SK-N-MC (cell line): ENCODE results near the gene UCKL1.
"Not testable (repeated sequence)": the region's sequence is repeated elsewhere in the genome, so short reads cannot be mapped to it uniquely, and the experiment has no call there.

Experiments
- DNase-seq: peaks from one replicate; pipeline ENCODE4 v3.0.0-alpha.2; 2011; ENCODE audit warnings: low read depth, low spot score
- H3K27ac ChIP-seq: fragments of 200-600 bp; sonication (generic); 2 replicates; pipeline ENCODE4 v1.5.1; 2016; ENCODE audit warnings: mixed run types
- H3K36me3 ChIP-seq: fragments of 200-600 bp; sonication (generic); 2 replicates; pipeline ENCODE4 v1.6.1; 2017; ENCODE audit warnings: antibody characterized with exemption, low read length, mixed read lengths; ENCODE audit not compliant: insufficient read depth
- H3K4me3 ChIP-seq: fragments of 200-600 bp; sonication (generic); 2 replicates; pipeline ENCODE4 v1.5.1; 2016
- H3K9ac ChIP-seq: fragments of 200-600 bp; sonication (generic); 2 replicates; pipeline ENCODE4 v1.8.0; 2017; ENCODE audit warnings: mixed run types, mixed read lengths; ENCODE audit not compliant: insufficient read length
- H3K9me3 ChIP-seq: fragments of 200-600 bp; sonication (generic); 2 replicates; pipeline ENCODE4 v1.6.1; 2017; ENCODE audit warnings: low read depth, mild to moderate bottlenecking, antibody characterized with exemption, low read length, moderate library complexity, mixed read lengths
- EZH2 ChIP-seq: fragments of 200-600 bp; sonication (generic); IDR thresholded peaks from one replicate; pipeline ENCODE4 v1.6.1; 2017; ENCODE audit warnings: antibody characterized with exemption
- FOXP2 ChIP-seq: optimal IDR thresholded peaks from 2 replicates; pipeline ENCODE3; 2011; ENCODE audit warnings: mild to moderate bottlenecking, moderate library complexity; ENCODE audit not compliant: insufficient read depth; ENCODE audit errors: extremely low read length, control extremely low read depth
- POLR2AphosphoS5 ChIP-seq: IDR thresholded peaks from 2 replicates; pipeline ENCODE4 v1.6.1; 2012; ENCODE audit warnings: mild to moderate bottlenecking, low read depth, low read length, borderline replicate concordance

The UCKL1 gene

DNA sequence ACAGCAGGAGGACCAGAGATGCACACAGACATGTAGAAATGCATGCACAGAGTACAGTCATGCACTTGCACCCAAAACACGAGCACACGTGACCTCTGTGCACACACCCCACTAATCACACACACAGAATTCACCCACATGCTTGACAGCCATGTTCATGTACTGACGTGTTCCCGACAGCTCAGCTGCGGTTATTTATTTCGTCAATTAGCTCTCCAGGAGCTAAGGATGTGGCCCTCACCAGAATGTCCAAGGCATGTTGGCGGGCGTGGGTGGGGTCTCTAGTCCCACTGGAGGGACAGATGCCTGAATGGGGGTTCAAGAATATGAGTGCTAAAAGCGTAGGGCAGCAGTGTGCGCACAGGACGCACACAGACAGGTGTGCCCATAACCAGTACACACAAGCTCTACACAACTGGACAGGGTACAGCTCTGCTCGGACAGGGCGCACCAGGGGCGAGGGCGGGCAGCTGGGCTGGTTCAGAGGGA is 24.1 kb upstream of the UCKL1 start:
- Histone ChIP-seq H3K27ac (peak overlapping the region; percentile 65), H3K9ac (peak overlapping the region; percentile 67), H3K9me3 (no peaks in the 10 kb centered on the region), H3K36me3 (peaks cover 19% of the 10 kb centered on the region), H3K4me3 (peak overlapping the region; percentile 97)
- no peak for DNase-seq
- no peak for TF ChIP-seq EZH2
- TF ChIP-seq POLR2AphosphoS5, result no peak
- no peak for TF ChIP-seq FOXP2

GRCh38 chr20:63979557-63980316 is 23.5 kb upstream of the UCKL1 start, which contains the start of gene SAMD10:
SAMD10 (minus strand) TSS chr20:63979642; CDS start chr20:63979467, 175 bp downstream.
- H3K27ac ChIP-seq, result peak within 1 kb of the TSS; percentile 65
- H3K36me3 ChIP-seq, result peaks cover 13% of the 10 kb centered on the region
- TF ChIP-seq POLR2AphosphoS5, result peak; percentile 79
- no peak for TF ChIP-seq EZH2
- H3K9ac ChIP-seq, result peak within 1 kb of the TSS; percentile 67
- peak within 1 kb of the TSS; percentile 97 for H3K4me3 ChIP-seq
- DNase-seq, result no peak
- no peaks in the 10 kb centered on the region for H3K9me3 ChIP-seq

- Histone ChIP-seq H3K4me3 (peak overlapping the region; percentile 97), H3K9me3 (no peaks in the 10 kb centered on the region), H3K36me3 (peaks cover 8% of the 10 kb centered on the region; the same call in 1 of the 2 replicates), H3K27ac (no peak overlapping the region), H3K9ac (peak overlapping the region; percentile 59)
- DNase-seq, result no peak
- no peak for TF ChIP-seq FOXP2
- no peak for TF ChIP-seq POLR2AphosphoS5
- TF ChIP-seq EZH2, result no peak
These were observed 23.0 kb upstream of the UCKL1 start for GRCh38 chr20:63979229-63979556.

GRCh38 chr20:63978319-63979228 is 22.4 kb upstream of the UCKL1 start:
- Histone ChIP-seq H3K9ac (peak overlapping the region; percentile 59), H3K36me3 (peaks cover 8% of the 10 kb centered on the region; the same call in 1 of the 2 replicates), H3K27ac (no peak overlapping the region), H3K4me3 (peak overlapping the region; percentile 97), H3K9me3 (no peaks in the 10 kb centered on the region)
- DNase-seq, result no peak
- TF ChIP-seq POLR2AphosphoS5 (0 out of 2 replicates have a peak, but pooled peaks have one; percentile 25), FOXP2 (no peak), EZH2 (no peak)

DNA sequence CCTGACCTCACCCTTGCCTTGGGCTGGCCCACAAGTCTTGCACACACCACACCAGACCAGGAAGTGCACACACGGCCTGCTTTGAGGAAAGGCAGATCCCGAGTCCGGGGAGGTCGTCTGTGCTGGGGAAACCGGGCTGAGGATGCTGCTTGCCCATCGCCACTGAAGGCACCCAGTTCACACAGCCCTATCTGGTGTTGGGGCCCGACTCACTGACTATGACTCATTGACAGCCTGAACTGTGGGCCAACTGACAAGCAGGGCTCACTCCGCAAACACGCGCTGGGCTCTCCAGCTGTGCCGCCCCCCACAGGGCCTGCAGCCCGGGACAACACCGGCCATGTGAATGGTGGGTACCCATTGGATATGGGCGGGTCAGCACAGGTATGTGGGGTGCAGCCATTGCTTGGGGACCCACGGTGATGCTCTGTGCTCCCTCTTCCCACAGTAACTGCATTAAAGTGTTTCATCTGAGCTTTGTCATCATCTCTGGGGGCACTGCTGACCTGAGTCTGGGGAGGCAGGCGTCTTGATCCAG is 21.6 kb upstream of the UCKL1 start:
- no peaks in the 10 kb centered on the region for H3K9me3 ChIP-seq
- TF ChIP-seq FOXP2 (no peak), POLR2AphosphoS5 (no peak), EZH2 (no peak)
- no peak overlapping the region for H3K9ac ChIP-seq
- no peak overlapping the region for H3K4me3 ChIP-seq
- DNase-seq, result no peak
- no peak overlapping the region for H3K27ac ChIP-seq
- peaks cover 5% of the 10 kb centered on the region; the same call in 1 of the 2 replicates for H3K36me3 ChIP-seq

- H3K9ac ChIP-seq, result no peak overlapping the region
- no peaks in the 10 kb centered on the region for H3K9me3 ChIP-seq
- TF ChIP-seq FOXP2, result no peak
- TF ChIP-seq EZH2, result no peak
- no peak for TF ChIP-seq POLR2AphosphoS5
- no peak overlapping the region for H3K27ac ChIP-seq
- no peak overlapping the region for H3K4me3 ChIP-seq
- H3K36me3 ChIP-seq, result no peaks in the 10 kb centered on the region
- no peak for DNase-seq
These were observed 20.9 kb upstream of the UCKL1 start for GRCh38 chr20:63976980-63977738.

DNA sequence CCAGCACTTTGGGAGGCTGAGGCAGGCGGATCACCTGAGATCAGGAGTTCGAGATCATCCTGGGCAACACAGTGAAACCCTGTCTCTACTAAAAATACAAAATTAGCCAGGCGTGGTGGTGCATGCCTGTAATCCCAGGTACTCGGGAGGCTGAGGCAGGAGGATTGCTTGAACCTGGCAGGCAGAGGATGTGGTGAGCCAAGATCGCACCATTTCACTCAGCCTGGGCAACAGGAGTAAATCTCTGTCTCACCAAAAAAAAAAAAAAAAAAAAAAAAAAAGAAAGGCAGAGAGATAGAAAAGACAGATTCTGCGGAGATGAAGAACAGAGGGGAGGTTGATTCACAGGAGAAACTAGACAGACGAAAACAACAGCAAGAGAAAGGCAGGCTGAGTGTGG is 20.3 kb upstream of the UCKL1 start:
- not testable (repeated sequence) for H3K36me3 ChIP-seq, DNase-seq, H3K9ac ChIP-seq, H3K4me3 ChIP-seq, H3K9me3 ChIP-seq, H3K27ac ChIP-seq
